Pancreas (tissue), 10 donors: ENCODE results near the gene SH3TC1. TPM values are rescaled to one million over a fixed set of nuclear protein-coding genes. Genes with fewer than 3 reads are reported as not detected.

Source experiments
- ATAC-seq, 4 donors: fragments of 200-7000 bp; cut with Tn5 transposase; one replicate each; pipeline versions ENCODE4 v1.8.0 to v1.9.1; 2020; ENCODE audit warnings: mild to moderate bottlenecking in 4 of 4, moderate library complexity in 4 of 4
- DNase-seq, 6 donors: peaks; one replicate each; pipeline ENCODE4 v3.0.0-alpha.2; 2020
- FAIRE-seq: peaks from 2 replicates; lab custom pipeline; 2012; peaks lifted over from hg19 to GRCh38; lab: Jason Lieb, UNC
- H3K27ac ChIP-seq, 4 donors: fragments of 200-600 bp; sonication (generic); 1 replicate in 3 of 4; 2 replicates in 1 of 4; pipeline versions ENCODE4 v1.5.0 to v1.8.0; 2020
- H3K27me3 ChIP-seq, 4 donors: fragments of 200-600 bp; one replicate each; pipeline ENCODE4 v1.8.0; 2021
- H3K36me3 ChIP-seq, 3 donors: fragments of 200-600 bp; sonication (generic) in 1 of 3; one replicate each; pipeline versions ENCODE4 v1.5.0 to v1.8.0; 2020 to 2021
- H3K4me1 ChIP-seq, 3 donors: fragments of 200-600 bp; one replicate each; pipeline ENCODE4 v1.8.0; 2021
- H3K4me3 ChIP-seq, 4 donors: fragments of 200-600 bp; sonication (generic) in 2 of 4; one replicate each; pipeline versions ENCODE4 v1.5.0 to v1.8.0; 2020 to 2021
- H3K9me3 ChIP-seq, 4 donors: fragments of 200-600 bp; one replicate each; pipeline ENCODE4 v1.8.0; 2021
- CTCF ChIP-seq, 4 donors: fragments of 200-600 bp; sonication (generic) in 3 of 4; IDR thresholded peaks; one replicate each; pipeline versions ENCODE4 v1.5.0 to v1.8.0; 2021; ENCODE audit warnings: antibody characterized with exemption in 4 of 4
- whole genome bisulfite sequencing, 2 donors: extraction: QIAGEN DNeasy Blood & Tissue Kit; methylation state at CpG; one replicate each; pipeline ENCODE4 v1.1.7; 2013; 5-methylcytosine and 5-hydroxymethylcytosine counted together
- intact Hi-C, 3 donors: fragments of 100-400 bp; cut with DNase I; formaldehyde crosslinking; loops; one replicate each; pipeline versions ENCODE4 v1.11.1 to v1.14.2; 2022
- polyA plus RNA-seq, 2 donors: library from polyadenylated mRNA; stranded (reverse); fragments of 200-250 nt; gene quantifications; one replicate each; pipeline ENCODE4 v1.2.3, GENCODE V29; 2013
- total RNA-seq, 6 donors: library from RNA; stranded (reverse); fragmentation: NEBNext Ultra II Directional in 4 of 6; extraction: Animal tissue kit (Norgen Biotek cat#: 25700) in 4 of 6; gene quantifications; one replicate each; pipeline versions ENCODE4 v1.2.1 to v1.2.4, GENCODE V29; 2021 to 2023
- donor health status: healthy with polysubstance abuse.
- donor health status: DM: no; HTN: no; CAD: no; lungs with moderate emphysema.
- donor health status: DM: no; HTN: no; CAD: no.
- donor health status: control.
- donor health status: control.
- donor health status: Bipolar disorder and iron deficiency.
- donor health status: DM: yes; HTN: yes; CAD: no.
- donor health status: DM: no; HTN: no; CAD: no.
- donor health status: DM: no; HTN: no; CAD: no.
- donor health status: DM: yes; HTN: yes; CAD: no.

The SH3TC1 gene
- total and polyA plus RNA-seq, 8 donors: 12.5 to 28.0 (median 19.6) TPM

GRCh38 chr4:8168832-8169598 lies 30.1 kb upstream of the SH3TC1 start:
- Histone ChIP-seq H3K4me3 (no peak overlapping the region), H3K36me3 (no peaks in the 10 kb centered on the region), H3K27me3 (no peaks in the 10 kb centered on the region), H3K27ac (no peak overlapping the region), H3K4me1 (no peaks in the 10 kb centered on the region), H3K9me3 (no peaks in the 10 kb centered on the region)
- ATAC-seq: no peak
- no peak for DNase-seq
- FAIRE-seq: no peak
- no peak for TF ChIP-seq CTCF (IDR thresholded peaks at IDR 0.05)
- intact Hi-C loops: no loop called here
- 86 to 95% methylated on average over 5 of the region's 5 CpGs for WGBS, 2 donors

GRCh38 chr4:8169763-8170162 lies 29.3 kb upstream of the SH3TC1 start:
- intact Hi-C loops: no loop called here
- FAIRE-seq: no peak
- WGBS, 2 donors: 90 to 99% methylated on average over 3 of the region's 3 CpGs
- no peak for ATAC-seq
- no peak overlapping the region for H3K4me3 ChIP-seq
- no peaks in the 10 kb centered on the region for H3K36me3 ChIP-seq
- no peak overlapping the region for H3K27ac ChIP-seq
- no peak for DNase-seq
- H3K4me1 ChIP-seq: no peaks in the 10 kb centered on the region
- no peaks in the 10 kb centered on the region for H3K9me3 ChIP-seq
- no peaks in the 10 kb centered on the region for H3K27me3 ChIP-seq
- TF ChIP-seq CTCF (IDR thresholded peaks at IDR 0.05): no peak

GRCh38 chr4:8170341-8170740 lies 28.7 kb upstream of the SH3TC1 start:
- Histone ChIP-seq H3K27me3 (no peaks in the 10 kb centered on the region), H3K27ac (no peak overlapping the region), H3K9me3 (no peaks in the 10 kb centered on the region), H3K4me1 (no peaks in the 10 kb centered on the region), H3K4me3 (no peak overlapping the region), H3K36me3 (no peaks in the 10 kb centered on the region)
- intact Hi-C loops: no loop called here
- no peak for TF ChIP-seq CTCF (IDR thresholded peaks at IDR 0.05)
- DNase-seq (peak in 1 of 6 donors; percentile 71), ATAC-seq (no peak), FAIRE-seq (no peak)
- 91 to 92% methylated on average over 11 of the region's 11 CpGs for WGBS, 2 donors

- FAIRE-seq (no peak), DNase-seq (no peak), ATAC-seq (no peak)
- no peak for TF ChIP-seq CTCF (IDR thresholded peaks at IDR 0.05)
- intact Hi-C loops: no loop called here
- Histone ChIP-seq H3K27ac (no peak overlapping the region), H3K4me1 (no peaks in the 10 kb centered on the region), H3K9me3 (no peaks in the 10 kb centered on the region), H3K4me3 (no peak overlapping the region), H3K36me3 (no peaks in the 10 kb centered on the region), H3K27me3 (no peaks in the 10 kb centered on the region)
- 91 to 94% methylated on average over 7 of the region's 7 CpGs for WGBS, 2 donors
These were observed 27.8 kb upstream of the SH3TC1 start for GRCh38 chr4:8171266-8171665.
